GM21447 (cell line): ENCODE measurements around the gene PLD6.
"Not testable (repeated sequence)": the region's sequence is repeated elsewhere in the genome, so short reads cannot be mapped to it uniquely, and the experiment has no call there.

Experiments used
- ATAC-seq: cut with Tn5 transposase; IDR thresholded peaks from one replicate; pipeline ENCODE4 v1.9.1; 2021; ENCODE audit not compliant: unreplicated experiment

PLD6 gene

GRCh38 chr17:17206124-17206912, at the start of gene PLD6:
TSS of gene PLD6 (minus strand) at chr17:17206333. CDS start at chr17:17206286, 47 bp downstream.
- ATAC-seq: peak; percentile 46

GRCh38 chr17:17255689-17256088, 49.6 kb upstream of the PLD6 start:
- not testable (repeated sequence) for ATAC-seq

GRCh38 chr17:17254036-17254435, 47.9 kb upstream of the PLD6 start:
- ATAC-seq: no peak

GRCh38 chr17:17253406-17253805, 47.3 kb upstream of the PLD6 start:
- ATAC-seq: no peak

- no peak for ATAC-seq
These were observed 46.1 kb upstream of the PLD6 start for GRCh38 chr17:17252149-17252661.

- ATAC-seq: no peak
These were observed 40.7 kb upstream of the PLD6 start for GRCh38 chr17:17246879-17247278.

- no peak for ATAC-seq
These were observed 37.0 kb upstream of the PLD6 start for GRCh38 chr17:17243163-17243562.

GRCh38 chr17:17242246-17242645, 36.1 kb upstream of the PLD6 start:
- no peak for ATAC-seq

- ATAC-seq: no peak
These were observed 35.5 kb upstream of the PLD6 start for GRCh38 chr17:17241656-17242055.

DNA sequence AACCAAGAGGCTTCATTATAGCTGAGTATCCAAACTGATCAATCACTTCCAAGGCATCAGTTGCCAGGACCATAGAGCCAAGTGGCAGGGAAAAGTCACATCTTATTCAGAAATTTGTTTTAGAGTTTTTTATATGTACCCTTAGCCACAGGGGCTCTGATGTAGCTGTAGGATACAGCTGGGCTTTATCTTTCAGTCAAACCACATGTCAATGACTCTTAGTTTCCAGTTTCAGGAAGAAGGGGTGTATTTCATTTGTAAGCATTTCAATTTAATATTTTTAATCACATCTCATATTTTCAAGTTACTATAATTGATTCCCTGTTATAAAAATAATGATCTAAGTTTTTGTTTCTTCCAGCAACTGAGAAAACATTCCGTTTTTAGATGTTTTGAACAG, 33.7 kb upstream of the PLD6 start:
- ATAC-seq: no peak

DNA sequence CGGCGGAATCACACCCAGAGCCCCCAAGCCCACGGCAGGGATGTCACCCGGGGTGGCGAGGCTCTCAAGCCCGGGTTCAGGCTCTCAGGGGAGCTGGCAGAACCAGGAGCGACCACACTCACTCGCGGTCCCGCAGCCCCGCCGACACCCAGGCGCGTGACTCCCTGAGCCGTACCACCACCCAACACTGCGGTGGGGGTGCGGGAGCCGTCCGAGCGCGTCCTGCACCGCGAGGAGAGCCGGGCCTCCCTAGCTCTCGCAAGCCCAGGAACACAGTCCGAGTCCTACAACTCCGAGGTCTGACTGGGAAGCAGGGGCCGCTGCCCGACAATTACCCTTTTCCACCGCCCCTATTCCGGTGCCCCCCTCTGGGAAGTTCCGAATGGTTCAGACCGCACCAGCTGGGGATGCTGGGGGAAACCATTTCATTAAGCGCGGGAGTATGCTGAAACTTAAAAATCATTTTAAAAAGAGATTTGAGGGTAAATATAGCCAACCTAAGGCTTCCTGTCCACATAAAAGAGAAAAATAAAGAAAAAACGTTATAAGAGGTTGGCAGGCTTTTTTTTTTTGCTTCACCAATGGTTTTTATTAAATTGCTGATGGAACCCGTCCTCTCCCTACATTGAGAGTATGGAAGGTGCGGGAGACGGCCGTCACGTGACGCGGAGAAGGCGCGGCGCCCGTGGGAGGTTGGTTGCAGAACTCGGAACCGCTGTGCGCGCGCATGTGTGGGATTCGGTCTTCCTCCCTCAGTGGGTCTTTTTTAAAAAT, 31.1 kb upstream of the PLD6 start, which contains the start of gene FLCN:
FLCN (minus strand) TSS at position 143 of the 774 bp plus-strand sequence. CDS start 9,031 bp downstream, outside the sequence.
- peak; percentile 72 for ATAC-seq

DNA sequence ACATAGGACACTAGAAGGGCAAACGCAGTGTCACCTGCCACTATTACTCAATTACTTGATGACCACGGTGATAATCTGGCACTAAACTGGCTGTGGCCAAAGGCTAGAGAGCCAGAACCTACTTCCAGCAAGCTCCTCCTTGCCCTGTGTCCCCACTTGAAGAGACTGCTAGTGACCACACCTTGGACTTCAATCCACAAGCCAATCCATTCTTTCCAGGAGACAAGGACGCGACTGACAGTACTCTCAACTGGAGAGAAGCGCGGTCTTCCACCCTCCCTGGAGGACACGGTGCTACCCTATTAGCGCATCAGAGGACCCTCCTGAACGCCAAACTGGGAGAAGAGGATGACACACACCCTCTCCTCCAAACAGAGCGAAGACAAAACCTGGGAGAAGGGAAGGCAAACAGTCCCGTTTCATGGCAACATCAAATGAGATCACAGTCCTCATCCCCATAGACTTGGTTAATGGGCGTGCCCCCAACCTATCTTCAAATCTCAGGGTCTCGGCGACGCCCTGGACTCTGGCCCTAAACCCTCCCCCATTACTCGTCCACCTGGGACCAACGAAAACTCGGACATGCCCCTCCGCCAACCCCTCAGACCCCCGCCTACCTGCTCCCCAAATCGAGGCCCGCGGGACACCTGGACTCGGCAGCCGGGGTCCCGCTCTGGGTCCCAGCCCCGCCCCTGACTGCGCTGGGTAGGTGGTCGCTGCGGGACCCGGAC, 30.3 kb upstream of the PLD6 start:
- ATAC-seq: peak; percentile 19

- ATAC-seq: no peak
These were observed 29.4 kb upstream of the PLD6 start for GRCh38 chr17:17235212-17236174.

DNA sequence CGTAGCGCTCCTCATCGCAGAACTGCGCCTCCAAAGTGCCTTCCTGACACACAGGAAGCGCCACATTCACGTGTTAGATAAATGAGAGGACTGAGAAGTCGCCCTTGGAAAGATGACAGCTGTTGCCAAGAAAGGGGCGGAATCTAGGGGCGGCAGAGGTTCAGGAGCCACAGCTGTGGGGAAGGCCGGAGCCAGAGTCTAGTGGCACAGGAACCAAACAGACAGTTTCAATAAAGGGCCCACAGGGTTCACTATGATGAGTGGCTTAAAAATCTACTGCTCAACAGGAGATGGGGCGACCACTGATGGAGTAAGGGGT, 26.1 kb upstream of the PLD6 start:
- no peak for ATAC-seq

- ATAC-seq: no peak
These were observed 25.6 kb upstream of the PLD6 start for GRCh38 chr17:17231621-17232302.

- ATAC-seq: no peak
These were observed 23.6 kb upstream of the PLD6 start for GRCh38 chr17:17229416-17230384.

DNA sequence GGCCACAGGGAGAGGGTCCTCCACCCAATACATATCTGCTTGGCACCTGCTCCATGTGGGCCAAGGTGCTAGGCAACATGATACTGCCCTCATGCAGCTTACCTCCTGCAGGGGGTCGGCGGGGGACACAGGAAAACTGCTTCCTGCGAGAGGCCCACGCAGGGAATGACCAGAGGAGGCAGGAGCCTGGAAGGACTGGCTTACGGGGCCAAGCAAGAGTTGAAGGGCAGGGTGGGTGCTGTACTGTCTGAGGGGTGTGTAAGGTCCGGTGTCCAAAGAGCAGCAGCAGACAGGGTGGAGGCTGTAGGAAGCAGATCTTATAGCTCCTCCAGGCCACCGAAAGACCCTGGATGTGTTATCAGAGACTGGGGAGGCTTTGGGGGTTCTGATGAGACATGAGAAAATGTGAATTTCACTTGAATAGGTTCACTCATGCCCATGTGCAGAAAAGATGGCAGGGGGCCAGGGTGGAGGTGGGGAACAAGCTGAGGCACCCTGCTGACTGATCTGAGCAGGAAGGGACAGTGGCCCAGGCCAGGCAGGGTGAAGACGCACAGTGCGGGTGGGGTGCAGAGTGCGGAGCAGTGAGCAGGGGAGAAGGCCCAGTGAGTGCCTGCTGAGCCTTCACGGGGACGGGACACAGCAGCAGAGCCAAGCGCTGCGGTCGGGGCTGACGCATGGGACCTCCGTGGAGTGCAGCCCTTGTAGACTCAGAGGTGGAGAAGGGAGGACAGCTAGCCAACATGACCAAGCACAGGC, 22.6 kb upstream of the PLD6 start:
- no peak for ATAC-seq
